BLaER1 treated with 17β-estradiol and CSF1 and Interleukin-3, amounts not matched to agents 10 nM and 100 nM (cell line): ENCODE data around the gene FAAP20.
A peak's percentile ranks its signal among the peaks of the same experiment; 100 is the strongest.

Source experiments
- H3K27ac ChIP-seq, 11 experiments: shearing (Covaris generic); formaldehyde crosslinking; 2 replicates each; pipeline ENCODE4 v1.8.1; 2022
- H3K27me3 ChIP-seq, 11 experiments: shearing (Covaris generic); formaldehyde crosslinking; 2 replicates each; pipeline ENCODE4 v1.8.1; 2022
- H3K36me3 ChIP-seq, 11 experiments: shearing (Covaris generic); formaldehyde crosslinking; 2 replicates each; pipeline ENCODE4 v1.8.1; 2022
- H3K4me1 ChIP-seq, 10 experiments: shearing (Covaris generic); formaldehyde crosslinking; 2 replicates each; pipeline ENCODE4 v1.8.1; 2022
- H3K4me2 ChIP-seq, 11 experiments: shearing (Covaris generic); formaldehyde crosslinking; 2 replicates each; pipeline ENCODE4 v1.8.1; 2022
- H3K4me3 ChIP-seq, 10 experiments: shearing (Covaris generic); formaldehyde crosslinking; 2 replicates each; pipeline ENCODE4 v1.8.1; 2022
- H3K9ac ChIP-seq, 11 experiments: shearing (Covaris generic); formaldehyde crosslinking; 2 replicates each; pipeline ENCODE4 v1.8.1; 2022
- H3K9me3 ChIP-seq, 11 experiments: shearing (Covaris generic); formaldehyde crosslinking; replicated peaks in 1 of 11; 2 replicates each; pipeline ENCODE4 v1.8.1; 2022
- H4K20me1 ChIP-seq, 11 experiments: shearing (Covaris generic); formaldehyde crosslinking; 2 replicates each; pipeline ENCODE4 v1.8.1; 2022
- Cebpa-rat ChIP-seq, 11 experiments: shearing (Covaris generic); IDR thresholded peaks; 2 replicates each; pipeline ENCODE4 v1.8.1; 2022

FAAP20 gene

DNA sequence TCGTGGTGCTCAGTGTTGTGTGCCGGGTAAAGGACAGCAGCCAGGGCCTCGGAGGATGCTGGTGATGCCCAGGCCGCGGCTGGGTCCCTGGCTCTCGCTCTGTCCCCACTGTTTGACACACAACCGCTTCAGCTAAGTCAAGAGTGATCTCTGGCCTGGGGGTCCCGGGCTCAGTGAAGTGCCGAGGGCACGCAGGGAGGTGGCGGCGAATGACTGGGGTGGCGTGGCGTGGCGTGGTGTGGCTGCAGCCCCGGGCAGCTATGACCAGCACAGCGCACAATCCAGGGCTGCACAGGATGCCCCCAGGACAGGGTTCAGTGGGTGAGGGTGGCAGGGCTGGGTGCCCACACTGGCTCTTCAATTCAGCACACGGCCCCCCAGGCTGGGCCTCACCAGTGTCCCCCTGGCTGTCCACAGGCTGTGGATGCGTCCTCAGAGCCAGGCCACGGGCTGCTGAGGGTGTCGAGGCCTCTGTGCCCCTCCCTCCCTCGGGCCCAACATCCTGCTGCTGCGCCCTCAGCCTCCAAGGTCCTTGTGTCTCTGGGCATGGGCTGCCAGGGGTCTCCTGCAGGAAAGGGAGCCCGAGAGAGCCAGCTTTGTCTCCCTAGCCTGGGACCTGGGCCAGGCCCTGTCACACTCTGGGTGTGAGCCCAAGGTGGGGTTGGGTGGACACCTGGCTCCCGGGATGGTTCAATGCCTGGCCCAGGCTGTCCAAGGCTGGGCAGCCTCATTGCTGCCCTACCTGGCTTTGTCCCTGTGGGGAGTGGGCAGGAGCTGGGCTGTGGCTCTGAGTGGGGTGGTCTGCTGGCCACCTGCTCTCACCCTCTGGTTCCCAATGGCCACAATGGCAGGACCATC lies 21.6 kb upstream of the FAAP20 start:
- peak overlapping the region in 2 of 11 experiments; percentile 5 to 13; a peak in 1 of 22 replicates for H3K4me2 ChIP-seq
- peaks cover 30 to 52% (median 35%) of the 10 kb centered on the region in 10 experiments for H3K4me1 ChIP-seq
- H3K9ac ChIP-seq, result no peak overlapping the region
- H3K27me3 ChIP-seq, result no peaks in the 10 kb centered on the region
- no peaks in the 10 kb centered on the region for H3K36me3 ChIP-seq
- TF ChIP-seq Cebpa-rat (IDR thresholded peaks at IDR 0.05), result no peak
- no peaks in the 10 kb centered on the region; a peak in 1 of 22 replicates for H3K9me3 ChIP-seq
- no peak overlapping the region for H3K4me3 ChIP-seq
- H3K27ac ChIP-seq, result no peak overlapping the region
- H4K20me1 ChIP-seq, result no peaks in the 10 kb centered on the region

DNA sequence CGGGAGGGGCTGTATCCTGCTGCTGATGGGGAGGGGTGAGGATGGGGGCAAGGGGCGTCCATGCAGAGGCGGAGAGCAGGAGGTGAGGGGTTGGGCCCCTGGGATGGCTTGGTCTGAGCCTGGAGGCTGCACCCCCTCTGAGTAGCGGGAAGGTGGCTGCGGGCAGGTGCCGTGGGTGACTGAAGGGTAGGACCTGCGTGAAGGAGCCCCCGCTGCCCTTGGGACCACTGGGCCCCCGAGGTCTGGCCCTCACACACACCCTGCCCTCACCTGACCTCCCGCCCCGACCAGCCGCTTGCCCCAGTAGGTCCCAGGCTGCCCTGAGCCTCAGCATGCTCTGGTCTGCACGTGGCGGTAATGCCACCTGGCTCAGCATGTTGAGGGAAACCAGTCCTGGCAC lies 20.8 kb upstream of the FAAP20 start:
- Histone ChIP-seq H3K9ac (no peak overlapping the region), H4K20me1 (no peaks in the 10 kb centered on the region), H3K4me3 (no peak overlapping the region), H3K4me1 (peaks cover 30 to 52% (median 35%) of the 10 kb centered on the region in 10 experiments), H3K27me3 (no peaks in the 10 kb centered on the region), H3K27ac (no peak overlapping the region), H3K4me2 (no peak overlapping the region), H3K9me3 (no peaks in the 10 kb centered on the region; a peak in 1 of 22 replicates), H3K36me3 (no peaks in the 10 kb centered on the region)
- no peak for TF ChIP-seq Cebpa-rat (IDR thresholded peaks at IDR 0.05)

DNA sequence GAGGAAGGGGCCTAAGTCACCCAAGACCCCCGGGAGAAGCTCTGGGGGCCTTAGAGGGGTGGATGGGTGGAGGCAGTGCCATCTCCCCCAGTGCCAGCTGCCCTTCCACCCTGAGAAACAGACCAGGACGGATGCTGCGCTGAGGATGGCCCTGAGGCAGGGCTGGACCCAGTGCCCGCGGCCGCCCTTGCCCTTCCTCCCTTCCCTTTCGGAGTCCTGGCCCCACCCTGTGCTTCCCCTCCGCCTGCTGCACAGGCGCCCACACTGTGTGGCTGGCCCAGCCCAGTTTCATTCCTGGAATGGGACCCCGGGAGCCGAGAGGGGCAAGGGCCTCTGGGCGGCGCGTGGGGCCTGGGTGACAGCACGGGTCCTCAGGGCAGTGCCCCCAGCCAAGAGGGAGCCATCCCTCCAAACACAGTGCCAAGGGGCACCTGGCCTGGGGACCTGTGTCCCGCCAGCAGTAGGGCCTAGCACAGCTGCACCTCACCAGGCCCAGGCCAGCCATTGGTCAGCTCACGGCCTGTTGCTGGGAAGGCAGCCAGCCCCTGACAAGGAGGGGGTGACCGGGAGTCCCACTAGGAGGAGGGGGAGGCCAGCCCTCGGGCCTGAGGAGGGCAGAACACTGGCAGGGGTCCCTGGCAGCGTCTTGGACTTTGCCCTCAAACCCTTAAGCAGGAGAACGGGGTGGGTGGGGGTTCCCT lies 20.1 kb upstream of the FAAP20 start:
- no peak for TF ChIP-seq Cebpa-rat (IDR thresholded peaks at IDR 0.05)
- H3K9me3 ChIP-seq, result no peaks in the 10 kb centered on the region; a peak in 1 of 22 replicates
- H3K4me3 ChIP-seq, result no peak overlapping the region
- no peaks in the 10 kb centered on the region for H3K36me3 ChIP-seq
- no peaks in the 10 kb centered on the region for H3K27me3 ChIP-seq
- H3K9ac ChIP-seq, result peak overlapping the region in 10 of 11 experiments; percentile 41 to 81 (median 77); a peak in 16 of 22 replicates
- peak overlapping the region in 10 of 11 experiments; percentile 76 to 97 (median 93); a peak in 18 of 22 replicates for H3K4me2 ChIP-seq
- peaks cover 0 to 3% (median 0%) of the 10 kb centered on the region in 11 experiments; a peak in 1 of 22 replicates for H4K20me1 ChIP-seq
- H3K27ac ChIP-seq, result peak overlapping the region in 9 of 11 experiments; percentile 18 to 90 (median 82); a peak in 13 of 22 replicates
- peaks cover 30 to 52% (median 35%) of the 10 kb centered on the region in 10 experiments for H3K4me1 ChIP-seq

DNA sequence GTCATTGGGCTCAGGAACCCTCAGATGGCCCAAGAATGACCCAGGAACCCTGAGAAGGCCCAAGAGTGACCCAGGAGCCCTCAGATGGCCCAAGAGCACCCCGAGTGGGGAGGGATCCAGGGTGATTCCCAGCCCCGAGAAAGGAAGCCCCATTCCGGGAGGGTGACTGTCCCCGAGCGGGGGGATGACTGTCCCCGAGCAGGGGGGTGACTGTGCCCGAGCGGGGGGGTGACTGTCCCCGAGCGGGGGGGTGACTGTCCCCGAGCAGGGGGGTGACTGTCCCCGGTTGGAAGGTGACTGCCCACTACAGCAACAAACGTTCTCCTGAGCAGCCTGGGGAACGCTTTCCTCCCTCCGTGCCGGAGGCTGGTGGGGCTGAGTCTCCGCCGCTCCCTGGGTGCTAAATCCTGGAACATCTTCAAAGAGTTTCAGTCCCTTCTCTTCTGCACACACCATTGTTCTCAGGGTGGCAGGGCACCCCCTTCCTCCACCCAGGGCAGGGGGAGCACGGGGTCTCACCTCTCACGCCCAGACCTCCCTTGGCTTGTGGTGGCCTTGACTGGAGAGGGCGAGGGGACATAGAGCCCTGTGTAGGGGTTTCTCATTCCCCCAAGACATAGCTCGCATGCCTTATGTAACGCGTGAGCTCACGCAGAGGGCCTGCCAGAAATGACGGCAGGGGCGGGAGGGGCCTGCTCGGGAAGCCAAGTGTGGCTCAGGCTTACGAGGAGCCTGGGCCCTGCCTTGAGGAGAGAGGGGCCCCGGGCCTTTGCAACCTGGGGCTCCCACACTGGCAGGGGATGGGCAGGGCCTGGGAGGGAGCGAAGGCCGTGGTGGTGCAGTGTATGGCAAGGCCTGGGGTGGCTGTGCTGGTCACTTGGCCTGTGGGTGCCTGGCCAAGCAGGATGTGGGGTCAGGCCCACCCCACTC lies 19.3 kb upstream of the FAAP20 start:
- Histone ChIP-seq H4K20me1 (peaks cover 0 to 6% (median 0%) of the 10 kb centered on the region in 11 experiments; a peak in 1 of 22 replicates), H3K4me2 (peak overlapping the region; percentile 76 to 97 (median 93)), H3K9ac (peak overlapping the region; percentile 68 to 81 (median 78)), H3K9me3 (no peaks in the 10 kb centered on the region), H3K27me3 (no peaks in the 10 kb centered on the region), H3K36me3 (no peaks in the 10 kb centered on the region), H3K27ac (peak overlapping the region; percentile 61 to 90 (median 82); a peak in 19 of 22 replicates), H3K4me3 (peak overlapping the region in 6 of 10 experiments; percentile 21 to 60 (median 45); a peak in 5 of 20 replicates), H3K4me1 (peaks cover 30 to 48% (median 38%) of the 10 kb centered on the region in 10 experiments)
- TF ChIP-seq Cebpa-rat (IDR thresholded peaks at IDR 0.05), result no peak

DNA sequence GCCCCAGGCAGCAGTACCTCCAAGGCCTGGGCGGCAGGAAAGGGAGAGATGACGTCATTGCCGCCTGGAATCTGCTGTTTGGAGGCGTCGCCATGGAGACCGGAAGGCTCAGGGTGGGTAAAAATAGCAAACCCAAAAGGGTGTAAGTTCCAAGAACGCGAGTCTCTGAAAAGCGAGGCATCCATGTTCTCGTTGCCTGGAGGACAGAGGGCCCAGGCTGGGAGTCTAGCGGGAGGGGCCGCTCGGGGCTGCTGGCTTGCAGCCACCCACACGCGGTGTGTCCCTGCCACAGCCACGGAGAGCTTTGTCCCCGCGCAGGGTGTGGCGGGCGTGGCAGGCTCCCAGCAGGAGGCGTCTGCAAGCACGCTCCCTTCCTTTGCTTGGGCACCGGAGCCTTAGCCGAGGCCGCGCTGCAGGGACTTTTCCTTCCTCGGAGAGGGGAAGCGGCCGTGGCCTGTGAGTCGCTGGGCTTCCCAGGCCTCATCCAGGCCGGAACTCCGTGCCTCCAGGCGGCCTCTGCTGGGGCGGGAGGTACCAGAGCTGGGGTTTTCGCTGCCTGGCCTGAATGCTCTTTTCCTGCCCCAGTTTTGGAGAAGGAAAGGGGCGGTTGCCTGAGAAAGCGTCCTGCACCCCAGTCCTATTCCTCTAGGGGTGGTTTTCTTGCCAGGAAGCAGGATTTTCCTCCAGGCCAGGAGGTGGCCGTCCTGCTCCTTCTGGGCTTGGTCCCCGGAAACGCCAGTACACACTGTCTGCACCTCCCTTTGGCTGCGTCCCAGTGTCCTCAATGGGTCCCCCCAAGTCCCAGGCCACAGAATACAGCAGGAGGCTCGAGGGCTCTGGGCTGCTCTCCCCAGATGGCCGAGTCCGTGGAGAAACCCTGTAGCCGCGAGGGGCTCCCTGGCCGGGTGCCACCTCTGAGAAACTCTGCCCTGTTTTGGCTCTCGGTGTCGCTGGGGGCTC lies 18.2 kb upstream of the FAAP20 start:
- Histone ChIP-seq H3K4me1 (peaks cover 28 to 53% (median 42%) of the 10 kb centered on the region in 10 experiments), H3K27me3 (no peaks in the 10 kb centered on the region)

DNA sequence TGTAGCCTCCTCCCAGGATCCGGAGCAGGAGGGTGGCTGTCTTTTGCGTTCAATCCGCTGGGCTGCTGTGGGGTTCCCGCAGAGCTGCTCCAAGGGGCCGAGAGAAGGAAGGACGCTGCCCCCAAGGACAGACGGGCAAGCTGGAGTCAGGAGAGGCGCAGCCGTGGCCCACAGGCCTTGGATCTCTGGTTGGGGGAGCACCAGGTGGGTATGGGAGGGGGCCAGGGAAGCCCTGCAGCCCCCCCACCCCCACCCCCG lies 17.6 kb upstream of the FAAP20 start:
- no peak for TF ChIP-seq Cebpa-rat (IDR thresholded peaks at IDR 0.05)
- Histone ChIP-seq H4K20me1 (peaks cover 0 to 6% (median 0%) of the 10 kb centered on the region in 11 experiments; a peak in 3 of 22 replicates), H3K9me3 (no peaks in the 10 kb centered on the region), H3K36me3 (no peaks in the 10 kb centered on the region), H3K4me3 (peak overlapping the region in 1 of 10 experiments; percentile 52; a peak in 2 of 20 replicates), H3K9ac (peak overlapping the region in 8 of 11 experiments; percentile 13 to 81 (median 72); a peak in 8 of 22 replicates), H3K4me1 (peaks cover 28 to 56% (median 45%) of the 10 kb centered on the region in 10 experiments), H3K4me2 (peak overlapping the region; percentile 76 to 97 (median 93)), H3K27me3 (no peaks in the 10 kb centered on the region), H3K27ac (peak overlapping the region in 10 of 11 experiments; percentile 60 to 90 (median 82); a peak in 18 of 22 replicates)

More for the DNA sequence above, 18.2 kb upstream of the FAAP20 start:
- H3K4me2 ChIP-seq, result peak overlapping the region; percentile 76 to 97 (median 93)
- H3K27ac ChIP-seq, result peak overlapping the region; percentile 61 to 90 (median 82)
- H3K36me3 ChIP-seq, result no peaks in the 10 kb centered on the region
- no peaks in the 10 kb centered on the region for H3K9me3 ChIP-seq
- H3K4me3 ChIP-seq, result peak overlapping the region in 9 of 10 experiments; percentile 2 to 60 (median 44); a peak in 15 of 20 replicates
- peaks cover 0 to 6% (median 0%) of the 10 kb centered on the region in 11 experiments; a peak in 2 of 22 replicates for H4K20me1 ChIP-seq
- TF ChIP-seq Cebpa-rat (IDR thresholded peaks at IDR 0.05), result no peak
- peak overlapping the region; percentile 68 to 81 (median 78) for H3K9ac ChIP-seq

DNA sequence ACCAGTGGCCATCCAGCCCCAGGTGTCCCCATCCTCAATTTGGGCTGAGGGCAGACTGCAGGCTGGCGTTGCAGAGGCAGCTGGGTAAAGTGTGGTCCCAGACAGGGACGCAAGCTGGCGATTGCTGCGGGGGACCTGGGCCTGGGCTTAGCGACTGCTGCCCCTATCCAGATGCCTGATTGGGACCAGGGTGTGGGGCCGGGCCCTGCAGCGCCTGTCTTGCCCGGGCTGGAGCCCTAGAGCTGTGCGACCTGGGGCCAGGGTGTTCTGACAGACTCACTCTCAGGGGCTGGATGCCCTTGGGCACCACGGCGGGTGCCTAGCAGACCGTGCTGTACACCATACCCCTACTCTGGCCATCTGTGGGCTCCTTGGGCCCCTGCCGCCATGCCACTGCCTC lies 16.2 kb upstream of the FAAP20 start:
- H3K27ac ChIP-seq, result no peak overlapping the region
- no peaks in the 10 kb centered on the region for H3K27me3 ChIP-seq

More for the DNA sequence above, 16.2 kb upstream of the FAAP20 start:
- H3K36me3 ChIP-seq, result no peaks in the 10 kb centered on the region
- H4K20me1 ChIP-seq, result peaks cover 0 to 6% (median 0%) of the 10 kb centered on the region in 11 experiments; a peak in 3 of 22 replicates
- no peaks in the 10 kb centered on the region for H3K9me3 ChIP-seq
- peaks cover 32 to 68% (median 54%) of the 10 kb centered on the region in 10 experiments for H3K4me1 ChIP-seq
- H3K4me2 ChIP-seq, result no peak overlapping the region
- H3K9ac ChIP-seq, result peak overlapping the region in 1 of 11 experiments; percentile 27; a peak in 1 of 22 replicates
- H3K4me3 ChIP-seq, result no peak overlapping the region
- TF ChIP-seq Cebpa-rat (IDR thresholded peaks at IDR 0.05), result no peak
